ENCODE data around the gene ANXA10. TPM values are rescaled to one million over a fixed set of nuclear protein-coding genes. Genes with fewer than 3 reads are reported as not detected.
"Not testable (repeated sequence)": the region's sequence is repeated elsewhere in the genome, so short reads cannot be mapped to it uniquely, and the experiment has no call there.

Gene ANXA10
- total RNA-seq, 2 experiments from 2014 or later = not detected

GRCh38 chr4:168095776-168096406 is 3.6 kb downstream of the ANXA10 start:
- no peaks in the 10 kb centered on the region for H3K36me3 Mint-ChIP-seq
- POLR2A ChIA-PET = no interaction called here
- H3K4me1 Mint-ChIP-seq = no peaks in the 10 kb centered on the region
- H3K27ac Mint-ChIP-seq = no peak overlapping the region
- H3K27me3 Mint-ChIP-seq = no peaks in the 10 kb centered on the region
- ATAC-seq (ENCODE audit: low read depth) = no peak
- no peak overlapping the region for H3K4me3 Mint-ChIP-seq
- DNase-seq = no peak
- no peaks in the 10 kb centered on the region for H3K9me3 Mint-ChIP-seq

- no peak overlapping the region for H3K4me3 Mint-ChIP-seq
Observed at GRCh38 chr4:168096407-168096784, 4.1 kb downstream of the ANXA10 start.

GRCh38 chr4:168097161-168097560 is 4.8 kb downstream of the ANXA10 start:
- POLR2A ChIA-PET = no interaction called here
- no peak for ATAC-seq (ENCODE audit: low read depth)
- H3K27me3 Mint-ChIP-seq = no peaks in the 10 kb centered on the region
- no peaks in the 10 kb centered on the region for H3K36me3 Mint-ChIP-seq
- DNase-seq = no peak
- no peak overlapping the region for H3K4me3 Mint-ChIP-seq
- no peaks in the 10 kb centered on the region for H3K4me1 Mint-ChIP-seq
- H3K9me3 Mint-ChIP-seq = no peaks in the 10 kb centered on the region
- no peak overlapping the region for H3K27ac Mint-ChIP-seq

More at GRCh38 chr4:168096407-168096784, 4.1 kb downstream of the ANXA10 start:
- DNase-seq (no peak), ATAC-seq (ENCODE audit: low read depth) (no peak)
- no peak overlapping the region for H3K27ac Mint-ChIP-seq
- POLR2A ChIA-PET = no interaction called here
- no peaks in the 10 kb centered on the region for H3K36me3 Mint-ChIP-seq
- no peaks in the 10 kb centered on the region for H3K4me1 Mint-ChIP-seq
- H3K27me3 Mint-ChIP-seq = no peaks in the 10 kb centered on the region
- H3K9me3 Mint-ChIP-seq = no peaks in the 10 kb centered on the region

GRCh38 chr4:168098248-168098717 is 5.9 kb downstream of the ANXA10 start:
- POLR2A ChIA-PET = no interaction called here
- no peaks in the 10 kb centered on the region for H3K36me3 Mint-ChIP-seq
- no peaks in the 10 kb centered on the region for H3K27me3 Mint-ChIP-seq
- no peak overlapping the region for H3K4me3 Mint-ChIP-seq
- no peaks in the 10 kb centered on the region for H3K4me1 Mint-ChIP-seq
- H3K9me3 Mint-ChIP-seq = no peaks in the 10 kb centered on the region
- no peak for ATAC-seq (ENCODE audit: low read depth)
- no peak overlapping the region for H3K27ac Mint-ChIP-seq
- no peak for DNase-seq

GRCh38 chr4:168099195-168099594 is 6.9 kb downstream of the ANXA10 start:
- Mint-ChIP-seq H3K27me3 (no peaks in the 10 kb centered on the region), H3K36me3 (no peaks in the 10 kb centered on the region), H3K9me3 (no peaks in the 10 kb centered on the region), H3K4me1 (no peaks in the 10 kb centered on the region), H3K27ac (no peak overlapping the region), H3K4me3 (no peak overlapping the region)
- no peak for DNase-seq
- ATAC-seq (ENCODE audit: low read depth) = no peak
- POLR2A ChIA-PET = no interaction called here

- no peak for DNase-seq
- no peaks in the 10 kb centered on the region for H3K27me3 Mint-ChIP-seq
- no peaks in the 10 kb centered on the region for H3K4me1 Mint-ChIP-seq
- H3K36me3 Mint-ChIP-seq = no peaks in the 10 kb centered on the region
- H3K9me3 Mint-ChIP-seq = no peaks in the 10 kb centered on the region
- ATAC-seq (ENCODE audit: low read depth) = no peak
- no peak overlapping the region for H3K27ac Mint-ChIP-seq
- POLR2A ChIA-PET = no interaction called here
- H3K4me3 Mint-ChIP-seq = no peak overlapping the region
Observed at GRCh38 chr4:168101026-168101425, 8.7 kb downstream of the ANXA10 start.

- no peaks in the 10 kb centered on the region for H3K9me3 Mint-ChIP-seq
- ATAC-seq (ENCODE audit: low read depth) = no peak
- no peaks in the 10 kb centered on the region for H3K36me3 Mint-ChIP-seq
Observed at GRCh38 chr4:168102403-168102802, 10.1 kb downstream of the ANXA10 start.

GRCh38 chr4:168109527-168109926 is 17.2 kb downstream of the ANXA10 start:
- DNase-seq (no peak), ATAC-seq (ENCODE audit: low read depth) (no peak)
- Mint-ChIP-seq H3K9me3 (no peaks in the 10 kb centered on the region), H3K4me3 (no peak overlapping the region), H3K36me3 (no peaks in the 10 kb centered on the region), H3K27ac (no peak overlapping the region), H3K4me1 (no peaks in the 10 kb centered on the region), H3K27me3 (no peaks in the 10 kb centered on the region)
- POLR2A ChIA-PET = interaction anchor here (0.7 kb wide), 1 partner anchor 1966 kb away, joined by 5 read pairs; no protein-coding TSS in a partner anchor

More at GRCh38 chr4:168102403-168102802, 10.1 kb downstream of the ANXA10 start:
- no peak overlapping the region for H3K4me3 Mint-ChIP-seq
- H3K4me1 Mint-ChIP-seq = no peaks in the 10 kb centered on the region
- no peak for DNase-seq
- no peak overlapping the region for H3K27ac Mint-ChIP-seq
- POLR2A ChIA-PET = no interaction called here
- no peaks in the 10 kb centered on the region for H3K27me3 Mint-ChIP-seq

GRCh38 chr4:168113059-168113458 is 20.7 kb downstream of the ANXA10 start:
- POLR2A ChIA-PET; H3K9me3 Mint-ChIP-seq; ATAC-seq (ENCODE audit: low read depth); H3K27me3 Mint-ChIP-seq; H3K27ac Mint-ChIP-seq; H3K4me1 Mint-ChIP-seq; H3K4me3 Mint-ChIP-seq; DNase-seq; H3K36me3 Mint-ChIP-seq: not testable (repeated sequence)

GRCh38 chr4:168118116-168118655 is 25.8 kb downstream of the ANXA10 start:
- peaks cover 5% of the 10 kb centered on the region for H3K27me3 Mint-ChIP-seq
- no peak overlapping the region for H3K4me3 Mint-ChIP-seq
- POLR2A ChIA-PET = no interaction called here
- no peaks in the 10 kb centered on the region for H3K4me1 Mint-ChIP-seq
- DNase-seq (no peak), ATAC-seq (ENCODE audit: low read depth) (no peak)
- H3K36me3 Mint-ChIP-seq = no peaks in the 10 kb centered on the region
- no peak overlapping the region for H3K27ac Mint-ChIP-seq
- H3K9me3 Mint-ChIP-seq = no peaks in the 10 kb centered on the region

GRCh38 chr4:168119100-168119499 is 26.8 kb downstream of the ANXA10 start:
- Mint-ChIP-seq H3K4me1 (no peaks in the 10 kb centered on the region), H3K4me3 (no peak overlapping the region), H3K9me3 (no peaks in the 10 kb centered on the region), H3K36me3 (no peaks in the 10 kb centered on the region), H3K27ac (no peak overlapping the region), H3K27me3 (peaks cover 5% of the 10 kb centered on the region)
- ATAC-seq (ENCODE audit: low read depth) (no peak), DNase-seq (no peak)
- POLR2A ChIA-PET = no interaction called here

- H3K27me3 Mint-ChIP-seq = peaks cover 5% of the 10 kb centered on the region
- DNase-seq (no peak), ATAC-seq (ENCODE audit: low read depth) (no peak)
- H3K27ac Mint-ChIP-seq = no peak overlapping the region
- no peaks in the 10 kb centered on the region for H3K9me3 Mint-ChIP-seq
- no peaks in the 10 kb centered on the region for H3K4me1 Mint-ChIP-seq
- no peak overlapping the region for H3K4me3 Mint-ChIP-seq
- H3K36me3 Mint-ChIP-seq = no peaks in the 10 kb centered on the region
- POLR2A ChIA-PET = no interaction called here
Observed at GRCh38 chr4:168119890-168120289, 27.6 kb downstream of the ANXA10 start.

GRCh38 chr4:168120811-168121210 is 28.5 kb downstream of the ANXA10 start:
- Mint-ChIP-seq H3K27ac (no peak overlapping the region), H3K4me3 (no peak overlapping the region), H3K27me3 (peaks cover 5% of the 10 kb centered on the region), H3K4me1 (no peaks in the 10 kb centered on the region), H3K36me3 (no peaks in the 10 kb centered on the region), H3K9me3 (no peaks in the 10 kb centered on the region)
- no peak for DNase-seq
- ATAC-seq (ENCODE audit: low read depth) = no peak
- POLR2A ChIA-PET = no interaction called here

GRCh38 chr4:168124008-168124641 is 31.8 kb downstream of the ANXA10 start:
- POLR2A ChIA-PET = no interaction called here
- Mint-ChIP-seq H3K36me3 (no peaks in the 10 kb centered on the region), H3K4me3 (no peak overlapping the region), H3K27me3 (peaks cover 5% of the 10 kb centered on the region), H3K9me3 (no peaks in the 10 kb centered on the region), H3K27ac (no peak overlapping the region), H3K4me1 (no peaks in the 10 kb centered on the region)
- no peak for ATAC-seq (ENCODE audit: low read depth)
- no peak for DNase-seq

All from activated naive CD8-positive, alpha-beta T cell treated with anti-CD3 and anti-CD28 coated beads, Interleukin-2, amount 10 ng/mL, durations not matched to agents 7 days and 5 days (primary cell).